GM12801 (cell line): ENCODE data around the gene CLDN34.

ENCODE experiments used
- CTCF ChIP-seq: IDR thresholded peaks from one replicate; pipeline ENCODE4 v1.5.1; 2011; ENCODE audit warnings: control low read depth; ENCODE audit not compliant: insufficient read length; ENCODE audit errors: extremely low read depth

Gene CLDN34

GRCh38 chrX:10008483-10009056, 41.4 kb downstream of the CLDN34 start:
- TF ChIP-seq CTCF: no peak

GRCh38 chrX:10009741-10010140, 42.6 kb downstream of the CLDN34 start:
- TF ChIP-seq CTCF: no peak

- no peak for TF ChIP-seq CTCF
Measured at GRCh38 chrX:10010686-10011085, 43.5 kb downstream of the CLDN34 start.

- TF ChIP-seq CTCF: no peak
Measured at GRCh38 chrX:10011261-10011931, 44.2 kb downstream of the CLDN34 start.

- TF ChIP-seq CTCF: no peak
Measured at GRCh38 chrX:10011991-10012390, 44.8 kb downstream of the CLDN34 start.

GRCh38 chrX:10014462-10015354, 47.5 kb downstream of the CLDN34 start:
- TF ChIP-seq CTCF: no peak

GRCh38 chrX:10015355-10015722, 48.2 kb downstream of the CLDN34 start:
- TF ChIP-seq CTCF: no peak
